Measurements from ENCODE around the gene DNM1.

DNM1 gene

GRCh38 chr9:128216781-128217553 is 13.8 kb downstream of the DNM1 start:
- TF ChIP-seq CTCF (IDR thresholded peaks at IDR 0.05; ENCODE audit: extremely low read depth, insufficient read depth, missing control alignments), result no peak
- DNase-seq (ENCODE audit: low spot score), result no peak
- in situ Hi-C loops (cut with MboI; ENCODE audit: low pct_unique_long_range_greater_than_20kb, low sequenced_read_pairs, unreplicated experiment), result no loop called here

- in situ Hi-C loops (cut with MboI; ENCODE audit: low pct_unique_long_range_greater_than_20kb, low sequenced_read_pairs, unreplicated experiment), result no loop called here
- no peak for TF ChIP-seq CTCF (IDR thresholded peaks at IDR 0.05; ENCODE audit: extremely low read depth, insufficient read depth, missing control alignments)
- DNase-seq (ENCODE audit: low spot score), result no peak
These were observed 15.0 kb downstream of the DNM1 start for GRCh38 chr9:128218172-128218517.

- no peak for TF ChIP-seq CTCF (IDR thresholded peaks at IDR 0.05; ENCODE audit: extremely low read depth, insufficient read depth, missing control alignments)
- in situ Hi-C loops (cut with MboI; ENCODE audit: low pct_unique_long_range_greater_than_20kb, low sequenced_read_pairs, unreplicated experiment), result no loop called here
These were observed 15.6 kb downstream of the DNM1 start for GRCh38 chr9:128218518-128219389.

GRCh38 chr9:128219831-128220230 is 16.7 kb downstream of the DNM1 start:
- no peak for TF ChIP-seq CTCF (IDR thresholded peaks at IDR 0.05; ENCODE audit: extremely low read depth, insufficient read depth, missing control alignments)
- DNase-seq (ENCODE audit: low spot score), result no peak
- in situ Hi-C loops (cut with MboI; ENCODE audit: low pct_unique_long_range_greater_than_20kb, low sequenced_read_pairs, unreplicated experiment), result no loop called here

More at GRCh38 chr9:128218518-128219389, 15.6 kb downstream of the DNM1 start:
- DNase-seq (ENCODE audit: low spot score), result peak; percentile 98

GRCh38 chr9:128222026-128222425 is 18.8 kb downstream of the DNM1 start:
- in situ Hi-C loops (cut with MboI; ENCODE audit: low pct_unique_long_range_greater_than_20kb, low sequenced_read_pairs, unreplicated experiment), result no loop called here
- TF ChIP-seq CTCF (IDR thresholded peaks at IDR 0.05; ENCODE audit: extremely low read depth, insufficient read depth, missing control alignments), result no peak
- DNase-seq (ENCODE audit: low spot score), result no peak

GRCh38 chr9:128222880-128223670 is 19.9 kb downstream of the DNM1 start:
- in situ Hi-C loops (cut with MboI; ENCODE audit: low pct_unique_long_range_greater_than_20kb, low sequenced_read_pairs, unreplicated experiment), result no loop called here
- DNase-seq (ENCODE audit: low spot score), result no peak
- no peak for TF ChIP-seq CTCF (IDR thresholded peaks at IDR 0.05; ENCODE audit: extremely low read depth, insufficient read depth, missing control alignments)

All from GM13977 (cell line).